ENCODE data around the gene NKD1.

NKD1 gene

GRCh38 chr16:50611332-50611934 is 63.2 kb downstream of the NKD1 start:
- H3K9me3 ChIP-seq (ENCODE audit: severe bottlenecking): no peaks in the 10 kb centered on the region
- H3K4me3 ChIP-seq (ENCODE audit: low read depth, low read length): peak overlapping the region; percentile 13; the same call in 1 of the 2 replicates
- peak; percentile 50 for DNase-seq
- peak overlapping the region; percentile 90 for H3K27ac ChIP-seq
- no peaks in the 10 kb centered on the region; the same call in 1 of the 2 replicates for H3K36me3 ChIP-seq
- H3K27me3 ChIP-seq (ENCODE audit: insufficient read depth, low read depth, severe bottlenecking): no peaks in the 10 kb centered on the region
- peak; percentile 64 for TF ChIP-seq CTCF (IDR thresholded peaks at IDR 0.05; ENCODE audit: low read depth, low read length)

DNA sequence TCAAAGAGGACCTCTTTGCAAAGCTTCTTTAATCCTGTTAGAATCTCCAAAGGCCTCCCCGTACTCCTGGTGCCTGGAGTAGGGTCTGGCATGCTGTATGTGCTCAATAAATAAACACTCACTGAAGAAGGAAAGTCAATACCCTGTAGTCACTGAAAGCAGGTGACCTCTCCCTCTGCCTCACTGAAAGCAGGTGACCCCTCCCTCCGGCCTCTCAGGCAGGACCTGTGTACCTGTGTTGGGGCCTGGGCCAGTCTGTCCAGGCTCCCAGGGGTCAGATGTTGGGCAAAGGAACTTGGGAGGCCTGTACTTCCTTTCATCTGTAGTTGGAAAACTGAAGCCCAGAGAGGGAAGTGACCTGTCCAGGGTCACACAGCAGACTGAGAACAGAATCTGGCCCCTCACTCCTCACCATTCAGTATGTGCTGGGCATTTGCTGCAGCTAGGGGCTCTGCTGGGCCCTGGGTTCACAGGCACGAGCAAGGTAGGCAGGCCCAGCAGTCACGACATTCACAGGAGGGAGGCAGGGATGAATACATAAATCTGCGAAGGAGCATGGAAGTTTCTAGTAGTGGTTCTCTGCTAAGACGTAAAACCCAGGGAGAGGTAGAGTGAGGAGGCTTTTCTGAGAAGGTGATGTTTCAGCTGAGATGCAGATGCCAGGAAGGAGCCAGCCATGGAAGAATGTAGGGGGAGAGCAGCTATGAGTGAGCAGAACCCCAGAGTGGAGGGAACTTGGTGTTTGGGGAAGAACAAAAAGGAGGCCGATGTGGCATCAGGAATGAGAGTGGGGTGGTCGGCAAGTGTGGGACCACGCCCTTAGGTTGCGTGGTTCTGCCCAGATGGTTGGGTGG is 64.0 kb downstream of the NKD1 start:
- Histone ChIP-seq H3K36me3 (no peaks in the 10 kb centered on the region; the same call in 1 of the 2 replicates), H3K9me3 (ENCODE audit: severe bottlenecking) (no peaks in the 10 kb centered on the region), H3K27me3 (ENCODE audit: insufficient read depth, low read depth, severe bottlenecking) (no peaks in the 10 kb centered on the region), H3K27ac (peak overlapping the region; percentile 90), H3K4me3 (ENCODE audit: low read depth, low read length) (no peak overlapping the region)
- DNase-seq: no peak
- no peak for TF ChIP-seq CTCF (IDR thresholded peaks at IDR 0.05; ENCODE audit: low read depth, low read length)

DNA sequence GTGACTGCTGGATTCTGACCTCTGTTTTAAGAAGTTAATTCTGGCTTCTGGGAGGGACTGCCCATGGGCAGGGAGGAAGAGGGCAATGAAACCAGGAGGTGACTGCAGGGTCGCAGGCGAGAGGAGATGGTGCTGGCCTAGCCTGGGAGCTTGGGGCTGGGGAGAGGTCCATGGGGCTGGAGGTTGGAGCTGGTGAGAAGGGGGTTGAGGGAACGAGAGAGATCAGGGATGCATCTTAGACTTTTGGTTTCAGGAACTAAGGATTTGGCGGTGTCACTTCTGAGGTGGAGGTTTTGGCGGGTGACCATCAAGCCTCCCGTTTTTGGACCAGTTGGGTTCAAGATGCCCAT is 64.6 kb downstream of the NKD1 start:
- no peak for TF ChIP-seq CTCF (IDR thresholded peaks at IDR 0.05; ENCODE audit: low read depth, low read length)
- Histone ChIP-seq H3K4me3 (ENCODE audit: low read depth, low read length) (no peak overlapping the region), H3K27ac (peak overlapping the region; percentile 90), H3K9me3 (ENCODE audit: severe bottlenecking) (no peaks in the 10 kb centered on the region), H3K36me3 (peaks cover 3% of the 10 kb centered on the region), H3K27me3 (ENCODE audit: insufficient read depth, low read depth, severe bottlenecking) (no peaks in the 10 kb centered on the region)
- DNase-seq: no peak

GRCh38 chr16:50613281-50613963 is 65.2 kb downstream of the NKD1 start:
- Histone ChIP-seq H3K4me3 (ENCODE audit: low read depth, low read length) (no peak overlapping the region), H3K27ac (peak overlapping the region; percentile 90), H3K9me3 (ENCODE audit: severe bottlenecking) (no peaks in the 10 kb centered on the region), H3K27me3 (ENCODE audit: insufficient read depth, low read depth, severe bottlenecking) (no peaks in the 10 kb centered on the region), H3K36me3 (peaks cover 3% of the 10 kb centered on the region)
- TF ChIP-seq CTCF (IDR thresholded peaks at IDR 0.05; ENCODE audit: low read depth, low read length): no peak
- no peak for DNase-seq

GRCh38 chr16:50613964-50614474 is 65.8 kb downstream of the NKD1 start:
- no peak for DNase-seq
- Histone ChIP-seq H3K27ac (0 out of 2 replicates have a peak overlapping the region, but pooled peaks have one; percentile 27), H3K27me3 (ENCODE audit: insufficient read depth, low read depth, severe bottlenecking) (no peaks in the 10 kb centered on the region), H3K9me3 (ENCODE audit: severe bottlenecking) (no peaks in the 10 kb centered on the region), H3K36me3 (peaks cover 3% of the 10 kb centered on the region), H3K4me3 (ENCODE audit: low read depth, low read length) (no peak overlapping the region)
- TF ChIP-seq CTCF (IDR thresholded peaks at IDR 0.05; ENCODE audit: low read depth, low read length): no peak

Data from WERI-Rb-1 (cell line).